Measurements from ENCODE around the gene CREB3L2.
"Not testable (repeated sequence)": the region's sequence is repeated elsewhere in the genome, so short reads cannot be mapped to it uniquely, and the experiment has no call there.

Gene CREB3L2

GRCh38 chr7:138001529-138002095 lies at the start of gene CREB3L2:
Gene CREB3L2, minus strand, starts transcription at chr7:138002086. Its CDS starts 381 bp downstream, at chr7:138001705.
- peak; percentile 43 to 48 for DNase-seq

- DNase-seq, result no peak
Measured at GRCh38 chr7:138049505-138050116, 47.7 kb upstream of the CREB3L2 start.

GRCh38 chr7:138047907-138048306 lies 46.0 kb upstream of the CREB3L2 start:
- DNase-seq, result no peak

GRCh38 chr7:138044897-138045296 lies 43.0 kb upstream of the CREB3L2 start:
- no peak for DNase-seq

- DNase-seq, result not testable (repeated sequence)
Measured at GRCh38 chr7:138040063-138040462, 38.2 kb upstream of the CREB3L2 start.

- no peak for DNase-seq
Measured at GRCh38 chr7:138036135-138036534, 34.2 kb upstream of the CREB3L2 start.

- no peak for DNase-seq
Measured at GRCh38 chr7:138033241-138033640, 31.4 kb upstream of the CREB3L2 start.

- no peak for DNase-seq
Measured at GRCh38 chr7:138032770-138033169, 30.9 kb upstream of the CREB3L2 start.

GRCh38 chr7:138032186-138032585 lies 30.3 kb upstream of the CREB3L2 start:
- no peak for DNase-seq

GRCh38 chr7:138030679-138031351 lies 28.9 kb upstream of the CREB3L2 start:
- no peak for DNase-seq

- DNase-seq, result no peak
Measured at GRCh38 chr7:138029941-138030340, 28.1 kb upstream of the CREB3L2 start.

GRCh38 chr7:138029126-138029525 lies 27.2 kb upstream of the CREB3L2 start:
- no peak for DNase-seq

GRCh38 chr7:138027100-138027499 lies 25.2 kb upstream of the CREB3L2 start:
- DNase-seq, result no peak

- no peak for DNase-seq
Measured at GRCh38 chr7:138025215-138026186, 23.6 kb upstream of the CREB3L2 start.

- DNase-seq, result no peak
Measured at GRCh38 chr7:138024765-138025164, 22.9 kb upstream of the CREB3L2 start.

- DNase-seq, result no peak
Measured at GRCh38 chr7:138024343-138024691, 22.4 kb upstream of the CREB3L2 start.

- no peak for DNase-seq
Measured at GRCh38 chr7:138023618-138024342, 21.9 kb upstream of the CREB3L2 start.

- no peak for DNase-seq
Measured at GRCh38 chr7:138021889-138022288, 20.0 kb upstream of the CREB3L2 start.

- DNase-seq, result no peak
Measured at GRCh38 chr7:138017992-138018391, 16.1 kb upstream of the CREB3L2 start.

- no peak for DNase-seq
Measured at GRCh38 chr7:138015096-138015495, 13.2 kb upstream of the CREB3L2 start.

GRCh38 chr7:138014686-138015085 lies 12.8 kb upstream of the CREB3L2 start:
- no peak for DNase-seq

GRCh38 chr7:138014201-138014600 lies 12.3 kb upstream of the CREB3L2 start:
- not testable (repeated sequence) for DNase-seq

GRCh38 chr7:138009350-138009653 lies 7.4 kb upstream of the CREB3L2 start:
- no peak for DNase-seq
